RWPE1 (cell line): ENCODE measurements around the gene RASSF9.

Experiments used
- CTCF ChIA-PET: fragments of 350-600 bp; sonication (Branson Sonifier 250); formaldehyde crosslinking; extraction: SDS; loops from one replicate; lab custom pipeline; 2021; lab: Yijun Ruan, JAX
- POLR2A ChIA-PET: fragments of 400-600 bp; formaldehyde crosslinking; extraction: SDS; loops from one replicate; lab custom pipeline; 2020; ENCODE audit warnings: antibody characterized with exemption; ENCODE audit not compliant: low non-redundant PET; lab: Yijun Ruan, JAX
- DNase-seq: peaks from one replicate; pipeline ENCODE4 v3.0.0; 2012; ENCODE audit warnings: low spot score
- H3K27ac ChIP-seq: fragments of 450-650 bp; 2 replicates; pipeline ENCODE4 v1.5.1; 2017
- CTCF ChIP-seq: fragments of 450-650 bp; conservative IDR thresholded peaks from 2 replicates; pipeline ENCODE4 v1.5.1; 2017; ENCODE audit warnings: low read depth, mild to moderate bottlenecking

Gene RASSF9

GRCh38 chr12:85825746-85826145 is 10.5 kb downstream of the RASSF9 start:
- POLR2A ChIA-PET: no interaction called here
- no peak for TF ChIP-seq CTCF
- CTCF ChIA-PET: no interaction called here
- no peak for DNase-seq
- H3K27ac ChIP-seq: no peak overlapping the region

GRCh38 chr12:85823436-85824180 is 12.6 kb downstream of the RASSF9 start:
- H3K27ac ChIP-seq: no peak overlapping the region
- POLR2A ChIA-PET: no interaction called here
- CTCF ChIA-PET: no interaction called here
- DNase-seq: peak; percentile 32
- no peak for TF ChIP-seq CTCF

GRCh38 chr12:85821759-85822158 is 14.4 kb downstream of the RASSF9 start:
- no peak for TF ChIP-seq CTCF
- POLR2A ChIA-PET: no interaction called here

GRCh38 chr12:85821206-85821605 is 15.0 kb downstream of the RASSF9 start:
- ChIA-PET CTCF (interaction anchor here (0.6 kb wide), 1 partner anchor 328 kb away, joined by 3 read pairs; no protein-coding TSS in a partner anchor), POLR2A (no interaction called here)

More at GRCh38 chr12:85821759-85822158, 14.4 kb downstream of the RASSF9 start:
- no peak overlapping the region for H3K27ac ChIP-seq
- CTCF ChIA-PET: interaction anchor here (0.6 kb wide), 1 partner anchor 351 kb away, joined by 3 read pairs; no protein-coding TSS in a partner anchor
- no peak for DNase-seq

GRCh38 chr12:85820101-85820500 is 16.1 kb downstream of the RASSF9 start:
- H3K27ac ChIP-seq: no peak overlapping the region
- CTCF ChIA-PET: no interaction called here
- DNase-seq: no peak
- TF ChIP-seq CTCF: no peak
- POLR2A ChIA-PET: no interaction called here

More at GRCh38 chr12:85821206-85821605, 15.0 kb downstream of the RASSF9 start:
- DNase-seq: no peak
- H3K27ac ChIP-seq: no peak overlapping the region
- no peak for TF ChIP-seq CTCF

GRCh38 chr12:85814741-85815140 is 21.5 kb downstream of the RASSF9 start:
- ChIA-PET CTCF (interaction anchor here (0.7 kb wide), 1 partner anchor 868 kb away, joined by 3 read pairs; no protein-coding TSS in a partner anchor), POLR2A (no interaction called here)
- no peak for TF ChIP-seq CTCF

More at GRCh38 chr12:85814741-85815140, 21.5 kb downstream of the RASSF9 start:
- H3K27ac ChIP-seq: no peak overlapping the region
- no peak for DNase-seq
